OCI-LY1 (cell line): ENCODE results near the gene RTL3.

ENCODE experiments used
- CTCF ChIP-seq: fragments of 200-600 bp; sonication (generic), shearing (Covaris generic); IDR thresholded peaks from 2 replicates; pipeline ENCODE4 v1.5.1; 2017; ENCODE audit warnings: mild to moderate bottlenecking, antibody characterized with exemption, low read length, moderate library complexity, mixed read lengths
- EZH2 ChIP-seq: fragments of 200-600 bp; sonication (generic), shearing (Covaris generic); IDR thresholded peaks from 2 replicates; pipeline ENCODE4 v1.8.0; 2017; ENCODE audit warnings: borderline replicate concordance, mixed run types, mild to moderate bottlenecking, antibody characterized with exemption, low read length, moderate library complexity, mixed read lengths

DNA sequence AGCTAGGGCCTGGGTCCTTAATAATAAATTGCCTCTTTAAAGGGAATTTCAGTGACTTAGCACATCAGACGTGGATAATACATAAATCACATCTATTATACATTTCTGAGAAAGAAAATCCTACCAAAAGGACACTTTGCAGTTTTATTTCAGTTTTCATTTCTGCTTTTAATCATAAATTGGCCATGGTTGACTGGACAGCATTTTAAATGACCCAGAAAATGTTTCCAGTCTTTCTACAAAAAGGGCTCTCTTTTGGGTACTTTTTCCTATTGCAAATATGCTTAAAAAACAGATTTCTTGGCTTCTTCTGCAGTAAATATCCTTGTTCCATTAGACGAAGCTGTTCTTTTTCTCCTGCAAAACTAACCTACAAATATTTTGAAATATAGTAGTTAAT is 46.9 kb upstream of the RTL3 start:
- TF ChIP-seq CTCF (no peak), EZH2 (no peak)
